Measurements from ENCODE around the gene GON4L.

GRCh38 chr1:155827450-155827849 lies 29.6 kb downstream of the GON4L start:
- TF ChIP-seq CTCF (IDR thresholded peaks at IDR 0.05) (no peak), POLR2A (IDR thresholded peaks at IDR 0.05) (no peak)

Data from esophagus squamous epithelium (tissue), 4 donors.